BLaER1 (cell line): ENCODE results near the gene IMMP2L.

ENCODE experiments used
- H3K27ac ChIP-seq: shearing (Covaris generic); formaldehyde crosslinking; 2 replicates; pipeline ENCODE4 v1.8.1; 2022
- H3K27me3 ChIP-seq: shearing (Covaris generic); formaldehyde crosslinking; 2 replicates; pipeline ENCODE4 v1.8.1; 2022
- H3K36me3 ChIP-seq: shearing (Covaris generic); formaldehyde crosslinking; 2 replicates; pipeline ENCODE4 v1.8.1; 2022
- H3K4me1 ChIP-seq: shearing (Covaris generic); formaldehyde crosslinking; 2 replicates; pipeline ENCODE4 v1.8.1; 2022
- H3K4me2 ChIP-seq: shearing (Covaris generic); formaldehyde crosslinking; 2 replicates; pipeline ENCODE4 v1.8.1; 2022
- H3K4me3 ChIP-seq: shearing (Covaris generic); formaldehyde crosslinking; 2 replicates; pipeline ENCODE4 v1.8.1; 2022
- H3K9ac ChIP-seq: shearing (Covaris generic); formaldehyde crosslinking; 2 replicates; pipeline ENCODE4 v1.8.1; 2022
- H3K9me3 ChIP-seq: shearing (Covaris generic); formaldehyde crosslinking; 2 replicates; pipeline ENCODE4 v1.8.1; 2022
- H4K20me1 ChIP-seq: shearing (Covaris generic); formaldehyde crosslinking; 2 replicates; pipeline ENCODE4 v1.8.1; 2022
- Cebpa-rat ChIP-seq: shearing (Covaris generic); IDR thresholded peaks from 2 replicates; pipeline ENCODE4 v1.8.1; 2022

The IMMP2L gene

GRCh38 chr7:110850224-110850623 lies 712.1 kb downstream of the IMMP2L start:
- Histone ChIP-seq H3K4me1 (no peaks in the 10 kb centered on the region), H3K4me2 (no peak overlapping the region), H3K9ac (no peak overlapping the region), H4K20me1 (no peaks in the 10 kb centered on the region), H3K4me3 (no peak overlapping the region), H3K36me3 (no peaks in the 10 kb centered on the region), H3K27ac (no peak overlapping the region), H3K27me3 (no peaks in the 10 kb centered on the region), H3K9me3 (no peaks in the 10 kb centered on the region; the same call in 1 of the 2 replicates)
- TF ChIP-seq Cebpa-rat, result no peak

GRCh38 chr7:110842796-110843195 lies 719.5 kb downstream of the IMMP2L start:
- no peaks in the 10 kb centered on the region for H3K27me3 ChIP-seq
- H3K9ac ChIP-seq, result no peak overlapping the region
- H3K9me3 ChIP-seq, result no peaks in the 10 kb centered on the region
- H3K27ac ChIP-seq, result no peak overlapping the region
- no peak overlapping the region for H3K4me2 ChIP-seq
- H3K36me3 ChIP-seq, result no peaks in the 10 kb centered on the region
- no peaks in the 10 kb centered on the region for H4K20me1 ChIP-seq
- no peak overlapping the region for H3K4me3 ChIP-seq
- TF ChIP-seq Cebpa-rat, result no peak
- no peaks in the 10 kb centered on the region for H3K4me1 ChIP-seq

GRCh38 chr7:110841840-110842545 lies 720.3 kb downstream of the IMMP2L start:
- H3K27me3 ChIP-seq, result no peaks in the 10 kb centered on the region
- no peaks in the 10 kb centered on the region for H3K9me3 ChIP-seq
- H4K20me1 ChIP-seq, result no peaks in the 10 kb centered on the region
- no peak overlapping the region for H3K9ac ChIP-seq
- no peak overlapping the region for H3K4me3 ChIP-seq
- H3K36me3 ChIP-seq, result no peaks in the 10 kb centered on the region
- H3K4me2 ChIP-seq, result no peak overlapping the region
- H3K27ac ChIP-seq, result no peak overlapping the region
- no peak for TF ChIP-seq Cebpa-rat
- no peaks in the 10 kb centered on the region for H3K4me1 ChIP-seq

GRCh38 chr7:110839866-110840265 lies 722.4 kb downstream of the IMMP2L start:
- H3K4me2 ChIP-seq, result no peak overlapping the region
- H3K36me3 ChIP-seq, result no peaks in the 10 kb centered on the region
- H3K27ac ChIP-seq, result no peak overlapping the region
- no peaks in the 10 kb centered on the region for H4K20me1 ChIP-seq
- no peaks in the 10 kb centered on the region for H3K9me3 ChIP-seq
- no peak overlapping the region for H3K9ac ChIP-seq
- H3K27me3 ChIP-seq, result no peaks in the 10 kb centered on the region
- TF ChIP-seq Cebpa-rat, result no peak
- H3K4me1 ChIP-seq, result no peaks in the 10 kb centered on the region
- no peak overlapping the region for H3K4me3 ChIP-seq

GRCh38 chr7:110835849-110836248 lies 726.4 kb downstream of the IMMP2L start:
- no peaks in the 10 kb centered on the region for H3K36me3 ChIP-seq

GRCh38 chr7:110835218-110835617 lies 727.1 kb downstream of the IMMP2L start:
- no peak overlapping the region for H3K9ac ChIP-seq
- H3K27ac ChIP-seq, result no peak overlapping the region
- H3K36me3 ChIP-seq, result no peaks in the 10 kb centered on the region
- no peak overlapping the region for H3K4me3 ChIP-seq
- no peaks in the 10 kb centered on the region for H3K27me3 ChIP-seq
- TF ChIP-seq Cebpa-rat, result no peak
- H3K9me3 ChIP-seq, result no peaks in the 10 kb centered on the region
- H3K4me1 ChIP-seq, result no peaks in the 10 kb centered on the region
- no peak overlapping the region for H3K4me2 ChIP-seq
- H4K20me1 ChIP-seq, result no peaks in the 10 kb centered on the region

More at GRCh38 chr7:110835849-110836248, 726.4 kb downstream of the IMMP2L start:
- H3K27me3 ChIP-seq, result no peaks in the 10 kb centered on the region
- no peak overlapping the region for H3K27ac ChIP-seq
- H3K9me3 ChIP-seq, result no peaks in the 10 kb centered on the region
- H3K4me2 ChIP-seq, result no peak overlapping the region
- no peaks in the 10 kb centered on the region for H3K4me1 ChIP-seq
- no peak for TF ChIP-seq Cebpa-rat
- H4K20me1 ChIP-seq, result no peaks in the 10 kb centered on the region
- no peak overlapping the region for H3K4me3 ChIP-seq
- no peak overlapping the region for H3K9ac ChIP-seq

- TF ChIP-seq Cebpa-rat, result no peak
- no peaks in the 10 kb centered on the region; the same call in 1 of the 2 replicates for H3K4me1 ChIP-seq
- no peak overlapping the region for H3K27ac ChIP-seq
- no peaks in the 10 kb centered on the region for H3K9me3 ChIP-seq
- no peak overlapping the region for H3K4me2 ChIP-seq
- no peak overlapping the region for H3K4me3 ChIP-seq
- no peaks in the 10 kb centered on the region for H3K36me3 ChIP-seq
- H3K27me3 ChIP-seq, result no peaks in the 10 kb centered on the region
- H3K9ac ChIP-seq, result no peak overlapping the region
- no peaks in the 10 kb centered on the region for H4K20me1 ChIP-seq
Observed at GRCh38 chr7:110831419-110831818, 730.9 kb downstream of the IMMP2L start.

- Histone ChIP-seq H3K36me3 (no peaks in the 10 kb centered on the region), H3K9ac (no peak overlapping the region), H3K4me1 (no peaks in the 10 kb centered on the region; the same call in 1 of the 2 replicates), H3K4me2 (no peak overlapping the region), H3K4me3 (no peak overlapping the region), H3K27ac (no peak overlapping the region), H4K20me1 (no peaks in the 10 kb centered on the region), H3K9me3 (no peaks in the 10 kb centered on the region), H3K27me3 (no peaks in the 10 kb centered on the region)
- no peak for TF ChIP-seq Cebpa-rat
Observed at GRCh38 chr7:110830778-110831177, 731.5 kb downstream of the IMMP2L start.

- H4K20me1 ChIP-seq, result no peaks in the 10 kb centered on the region
- no peak overlapping the region for H3K9ac ChIP-seq
- H3K4me1 ChIP-seq, result no peaks in the 10 kb centered on the region; the same call in 1 of the 2 replicates
- no peak for TF ChIP-seq Cebpa-rat
- no peaks in the 10 kb centered on the region for H3K36me3 ChIP-seq
- no peak overlapping the region for H3K27ac ChIP-seq
- no peaks in the 10 kb centered on the region for H3K27me3 ChIP-seq
- no peaks in the 10 kb centered on the region for H3K9me3 ChIP-seq
- no peak overlapping the region for H3K4me2 ChIP-seq
- no peak overlapping the region for H3K4me3 ChIP-seq
Observed at GRCh38 chr7:110827936-110828335, 734.4 kb downstream of the IMMP2L start.

GRCh38 chr7:110827287-110827855 lies 734.9 kb downstream of the IMMP2L start:
- Histone ChIP-seq H3K4me3 (no peak overlapping the region), H3K27me3 (no peaks in the 10 kb centered on the region), H3K4me2 (no peak overlapping the region), H3K27ac (no peak overlapping the region), H4K20me1 (no peaks in the 10 kb centered on the region), H3K4me1 (no peaks in the 10 kb centered on the region; the same call in 1 of the 2 replicates), H3K9ac (no peak overlapping the region), H3K36me3 (no peaks in the 10 kb centered on the region), H3K9me3 (no peaks in the 10 kb centered on the region)
- TF ChIP-seq Cebpa-rat, result no peak
